Chondrocyte (in vitro differentiated cells): Measurements from ENCODE around the gene UBE2QL1. TPM values are rescaled to one million over a fixed set of nuclear protein-coding genes. Genes with fewer than 3 reads are reported as not detected.

Experiments used
- DNase-seq: peaks from one replicate; pipeline ENCODE4 v3.0.0; 2021; ENCODE audit warnings: mixed read lengths, low spot score
- H3K27ac Mint-ChIP-seq: one replicate; pipeline ENCODE4 v1.8.0; 2021; ENCODE audit warnings: mild to moderate bottlenecking, moderate library complexity, mixed read lengths; ENCODE audit not compliant: unreplicated experiment
- H3K27me3 Mint-ChIP-seq: 2 replicates; pipeline ENCODE4 v1.8.0; 2021; ENCODE audit warnings: low read depth, mixed read lengths
- H3K36me3 Mint-ChIP-seq: 2 replicates; pipeline ENCODE4 v1.8.0; 2021; ENCODE audit warnings: low read depth, mixed read lengths
- H3K4me1 Mint-ChIP-seq: 2 replicates; pipeline ENCODE4 v1.8.0; 2021; ENCODE audit warnings: low read depth, mild to moderate bottlenecking, mixed read lengths
- H3K4me3 Mint-ChIP-seq: one replicate; pipeline ENCODE4 v1.8.0; 2021; ENCODE audit warnings: mild to moderate bottlenecking, moderate library complexity, mixed read lengths; ENCODE audit not compliant: unreplicated experiment
- H3K9me3 Mint-ChIP-seq: 2 replicates; pipeline ENCODE4 v1.8.0; 2021; ENCODE audit warnings: low read depth, mixed read lengths
- CTCF ChIP-seq: fragments of 200-600 bp; sonication (generic); IDR thresholded peaks from 2 replicates; pipeline ENCODE4 v1.5.0; 2021; ENCODE audit warnings: antibody characterized with exemption, mild to moderate bottlenecking, moderate library complexity
- total RNA-seq: library from RNA; stranded (reverse); gene quantifications from 3 replicates; pipeline ENCODE4 v1.2.1, GENCODE V29; 2021

UBE2QL1 gene
- total RNA-seq, 1 donor from 2014 or later: 0.17 TPM

GRCh38 chr5:6480133-6481051 is 31.7 kb downstream of the UBE2QL1 start:
- H3K27ac Mint-ChIP-seq: no peak overlapping the region
- H3K27me3 Mint-ChIP-seq: peaks cover 9% of the 10 kb centered on the region
- no peaks in the 10 kb centered on the region for H3K4me1 Mint-ChIP-seq
- no peak overlapping the region for H3K4me3 Mint-ChIP-seq
- TF ChIP-seq CTCF: no peak
- no peak for DNase-seq
- H3K36me3 Mint-ChIP-seq: no peaks in the 10 kb centered on the region
- no peaks in the 10 kb centered on the region for H3K9me3 Mint-ChIP-seq

GRCh38 chr5:6482735-6483134 is 34.1 kb downstream of the UBE2QL1 start:
- H3K27me3 Mint-ChIP-seq: peaks cover 23% of the 10 kb centered on the region
- TF ChIP-seq CTCF: no peak
- H3K4me3 Mint-ChIP-seq: no peak overlapping the region
- H3K9me3 Mint-ChIP-seq: no peaks in the 10 kb centered on the region
- no peaks in the 10 kb centered on the region for H3K36me3 Mint-ChIP-seq
- H3K27ac Mint-ChIP-seq: no peak overlapping the region
- DNase-seq: no peak
- H3K4me1 Mint-ChIP-seq: no peaks in the 10 kb centered on the region

GRCh38 chr5:6483880-6484382 is 35.3 kb downstream of the UBE2QL1 start:
- Mint-ChIP-seq H3K9me3 (no peaks in the 10 kb centered on the region), H3K27me3 (peaks cover 28% of the 10 kb centered on the region), H3K27ac (no peak overlapping the region), H3K4me1 (no peaks in the 10 kb centered on the region), H3K36me3 (no peaks in the 10 kb centered on the region), H3K4me3 (no peak overlapping the region)
- no peak for TF ChIP-seq CTCF
- no peak for DNase-seq

- Mint-ChIP-seq H3K9me3 (no peaks in the 10 kb centered on the region), H3K36me3 (no peaks in the 10 kb centered on the region), H3K27ac (no peak overlapping the region), H3K4me1 (no peaks in the 10 kb centered on the region), H3K27me3 (peaks cover 28% of the 10 kb centered on the region), H3K4me3 (no peak overlapping the region)
- no peak for DNase-seq
- no peak for TF ChIP-seq CTCF
Observed at GRCh38 chr5:6484446-6484845, 35.8 kb downstream of the UBE2QL1 start.

GRCh38 chr5:6484899-6485298 is 36.2 kb downstream of the UBE2QL1 start:
- Mint-ChIP-seq H3K9me3 (no peaks in the 10 kb centered on the region), H3K27me3 (peaks cover 28% of the 10 kb centered on the region), H3K4me3 (no peak overlapping the region), H3K27ac (no peak overlapping the region), H3K4me1 (no peaks in the 10 kb centered on the region), H3K36me3 (no peaks in the 10 kb centered on the region)
- TF ChIP-seq CTCF: no peak
- DNase-seq: no peak
